Keratinocyte (primary cell): ENCODE measurements around the gene MSH2.
"Not testable (repeated sequence)": the region's sequence is repeated elsewhere in the genome, so short reads cannot be mapped to it uniquely, and the experiment has no call there.

Experiments used
- CTCF ChIP-seq, 3 experiments: IDR thresholded peaks in 1 of 3; conservative IDR thresholded peaks in 1 of 3; optimal IDR thresholded peaks in 1 of 3; 2 replicates in 2 of 3; 3 replicates in 1 of 3; pipeline versions ENCODE3 to v1.5.1; 2011; ENCODE audit warnings: low read length in 3 of 3, mild to moderate bottlenecking in 3 of 3, moderate library complexity in 2 of 3, control low read depth in 1 of 3, inconsistent platforms in 1 of 3; ENCODE audit not compliant: insufficient read depth in 2 of 3; ENCODE audit errors: extremely low read depth in 1 of 3
- EZH2 ChIP-seq: IDR thresholded peaks from one replicate; pipeline ENCODE4 v1.6.1; 2012; ENCODE audit warnings: inconsistent platforms, mild to moderate bottlenecking, low read length, moderate library complexity

GRCh38 chr2:47406649-47407330 lies 3.8 kb downstream of the MSH2 start:
- TF ChIP-seq CTCF (optimal IDR thresholded peaks at IDR 0.05 in 1 of 3, IDR thresholded peaks at IDR 0.05 in 1 of 3, conservative IDR thresholded peaks at IDR 0.05 in 1 of 3; ENCODE audit: extremely low read depth in 1 of 3, insufficient read depth in 2 of 3, low read length in 3 of 3); EZH2: not testable (repeated sequence)
